HG03342 (cell line): Measurements from ENCODE around the gene MAPK4.

Source experiments
- ATAC-seq: cut with Tn5 transposase; IDR thresholded peaks from one replicate; pipeline ENCODE4 v1.9.1; 2021; ENCODE audit warnings: mild to moderate bottlenecking, moderate library complexity; ENCODE audit not compliant: unreplicated experiment

Gene MAPK4

GRCh38 chr18:50649821-50650220 is 89.9 kb downstream of the MAPK4 start:
- ATAC-seq: no peak

- ATAC-seq: no peak
These were observed 91.4 kb downstream of the MAPK4 start for GRCh38 chr18:50651334-50651733.

- no peak for ATAC-seq
These were observed 93.7 kb downstream of the MAPK4 start for GRCh38 chr18:50653402-50654093.

GRCh38 chr18:50654211-50654610 is 94.3 kb downstream of the MAPK4 start:
- ATAC-seq: no peak

- ATAC-seq: no peak
These were observed 95.0 kb downstream of the MAPK4 start for GRCh38 chr18:50654658-50655550.

GRCh38 chr18:50656396-50656795 is 96.5 kb downstream of the MAPK4 start:
- no peak for ATAC-seq

GRCh38 chr18:50656841-50657470 is 97.1 kb downstream of the MAPK4 start:
- no peak for ATAC-seq

- ATAC-seq: no peak
These were observed 98.7 kb downstream of the MAPK4 start for GRCh38 chr18:50658601-50659000.

GRCh38 chr18:50659091-50660003 is 99.5 kb downstream of the MAPK4 start:
- ATAC-seq: no peak

GRCh38 chr18:50661013-50661412 is 101.1 kb downstream of the MAPK4 start:
- ATAC-seq: no peak

- ATAC-seq: no peak
These were observed 102.3 kb downstream of the MAPK4 start for GRCh38 chr18:50662177-50662576.

- ATAC-seq: no peak
These were observed 103.0 kb downstream of the MAPK4 start for GRCh38 chr18:50662775-50663383.

- ATAC-seq: no peak
These were observed 103.9 kb downstream of the MAPK4 start for GRCh38 chr18:50663626-50664441.

- ATAC-seq: no peak
These were observed 105.1 kb downstream of the MAPK4 start for GRCh38 chr18:50665015-50665414.

GRCh38 chr18:50665519-50665918 is 105.6 kb downstream of the MAPK4 start:
- ATAC-seq: no peak

GRCh38 chr18:50666536-50666935 is 106.6 kb downstream of the MAPK4 start:
- ATAC-seq: no peak

GRCh38 chr18:50671376-50671775 is 111.5 kb downstream of the MAPK4 start:
- ATAC-seq: no peak

- no peak for ATAC-seq
These were observed 114.6 kb downstream of the MAPK4 start for GRCh38 chr18:50674307-50674980.

GRCh38 chr18:50675043-50675442 is 115.2 kb downstream of the MAPK4 start:
- no peak for ATAC-seq
